ENCODE results near the gene CD207.

CD207 gene

DNA sequence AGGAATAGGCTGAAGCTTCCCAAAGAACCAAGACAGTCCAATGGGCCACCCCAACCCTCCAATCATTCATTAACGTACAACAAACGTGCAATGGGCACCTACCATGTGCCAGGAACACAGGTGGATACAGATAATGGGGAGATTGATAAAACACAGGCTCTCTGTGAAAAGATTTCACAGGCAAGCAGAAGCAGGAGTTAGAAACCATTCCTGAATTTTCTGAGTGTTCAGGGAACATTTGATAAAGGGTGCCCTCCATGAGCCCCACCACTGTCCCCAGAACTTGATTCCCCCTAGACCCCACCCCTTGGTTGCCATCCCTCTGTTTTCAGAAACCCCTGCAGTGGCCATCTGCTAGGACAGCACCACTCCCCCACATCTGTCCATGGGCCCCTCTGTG is 1.5 kb downstream of the CD207 start:
- no peak for TF ChIP-seq EZH2 (IDR thresholded peaks at IDR 0.05)
- H3K9me3 ChIP-seq (ENCODE audit: low read depth, low read length) = no peaks in the 10 kb centered on the region

DNA sequence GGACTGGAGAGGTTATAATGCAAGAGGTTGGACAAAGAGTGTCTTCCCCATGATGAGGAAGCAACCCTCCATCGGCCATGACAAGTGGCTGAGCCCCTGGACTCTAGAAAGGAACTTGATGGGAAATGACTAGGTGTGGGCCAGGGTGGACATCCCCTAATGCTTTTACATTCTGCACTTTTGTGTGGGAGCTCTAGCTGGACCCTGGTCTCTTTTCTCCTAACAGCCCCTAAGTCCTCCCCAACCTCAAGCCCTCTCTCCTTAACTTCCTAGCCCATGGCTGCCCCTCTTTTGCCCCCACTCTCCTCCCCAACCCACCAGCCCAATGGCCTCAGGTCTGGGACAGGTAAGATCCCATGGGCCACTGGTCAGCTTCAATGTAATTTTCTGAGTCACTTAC is 2.4 kb downstream of the CD207 start:
- no peak for DNase-seq (ENCODE audit: low read depth, low spot score)
- no peak overlapping the region for H3K4me3 ChIP-seq
- H3K9ac ChIP-seq (ENCODE audit: insufficient read length) = no peak overlapping the region
- H3K27ac ChIP-seq = no peak overlapping the region
- no peak for TF ChIP-seq EZH2 (IDR thresholded peaks at IDR 0.05)
- no peak for TF ChIP-seq POLR2AphosphoS5 (IDR thresholded peaks at IDR 0.05; ENCODE audit: borderline replicate concordance, low read depth, low read length)
- TF ChIP-seq FOXP2 (optimal IDR thresholded peaks at IDR 0.05; ENCODE audit: control extremely low read depth, extremely low read length, insufficient read depth) = no peak
- no peaks in the 10 kb centered on the region for H3K36me3 ChIP-seq (ENCODE audit: insufficient read depth, low read length)
- no peaks in the 10 kb centered on the region for H3K9me3 ChIP-seq (ENCODE audit: low read depth, low read length)

More for the DNA sequence above, 1.5 kb downstream of the CD207 start:
- Histone ChIP-seq H3K4me3 (no peak overlapping the region), H3K36me3 (ENCODE audit: insufficient read depth, low read length) (no peaks in the 10 kb centered on the region), H3K27ac (no peak overlapping the region), H3K9ac (ENCODE audit: insufficient read length) (no peak overlapping the region)
- DNase-seq (ENCODE audit: low read depth, low spot score) = no peak

DNA sequence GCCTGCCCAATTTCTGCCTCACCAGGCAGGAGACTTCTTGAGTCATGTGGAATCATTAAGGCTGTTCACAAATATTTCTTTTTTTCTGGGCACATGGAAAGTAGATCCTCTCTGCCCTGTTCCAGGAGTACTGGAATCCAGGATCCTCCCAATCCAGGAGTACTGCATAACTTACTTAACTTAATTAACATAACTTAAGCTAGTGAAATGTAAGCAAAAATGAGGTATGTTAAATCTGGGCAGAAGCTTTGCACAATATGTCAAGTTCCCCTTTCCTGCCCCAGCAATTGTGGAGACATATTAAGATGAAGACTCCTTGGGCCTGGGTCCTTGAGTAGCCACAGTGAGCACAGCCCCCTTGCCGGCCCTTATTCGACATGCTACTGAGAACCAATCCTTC is 3.2 kb downstream of the CD207 start:
- Histone ChIP-seq H3K4me3 (no peak overlapping the region), H3K36me3 (ENCODE audit: insufficient read depth, low read length) (no peaks in the 10 kb centered on the region), H3K9ac (ENCODE audit: insufficient read length) (no peak overlapping the region), H3K27ac (no peak overlapping the region), H3K9me3 (ENCODE audit: low read depth, low read length) (no peaks in the 10 kb centered on the region)
- TF ChIP-seq FOXP2 (optimal IDR thresholded peaks at IDR 0.05; ENCODE audit: control extremely low read depth, extremely low read length, insufficient read depth) = no peak
- no peak for TF ChIP-seq POLR2AphosphoS5 (IDR thresholded peaks at IDR 0.05; ENCODE audit: borderline replicate concordance, low read depth, low read length)
- no peak for TF ChIP-seq EZH2 (IDR thresholded peaks at IDR 0.05)
- DNase-seq (ENCODE audit: low read depth, low spot score) = no peak

DNA sequence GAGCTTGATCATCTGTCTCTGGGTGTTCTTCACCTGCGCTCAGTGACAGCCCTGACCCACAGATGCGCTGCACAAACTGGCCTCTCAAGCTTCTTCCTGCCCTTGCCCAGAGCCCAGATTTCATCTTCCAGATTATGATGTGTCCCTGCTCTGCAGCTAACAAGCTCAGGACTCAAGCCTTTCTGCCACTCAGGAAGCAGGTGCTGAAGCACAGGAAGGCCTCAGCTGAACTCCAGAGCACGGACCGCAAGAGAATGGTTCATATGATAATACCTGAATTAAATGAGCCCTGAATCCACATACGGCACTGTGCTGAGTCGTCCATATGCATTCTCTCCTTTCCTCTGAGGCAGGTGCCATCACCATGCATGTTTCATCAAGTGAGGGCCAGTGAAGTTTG is 3.8 kb downstream of the CD207 start:
- no peak overlapping the region for H3K4me3 ChIP-seq
- DNase-seq (ENCODE audit: low read depth, low spot score) = no peak
- TF ChIP-seq EZH2 (IDR thresholded peaks at IDR 0.05) (no peak), FOXP2 (optimal IDR thresholded peaks at IDR 0.05; ENCODE audit: control extremely low read depth, extremely low read length, insufficient read depth) (no peak), POLR2AphosphoS5 (IDR thresholded peaks at IDR 0.05; ENCODE audit: borderline replicate concordance, low read depth, low read length) (no peak)
- no peaks in the 10 kb centered on the region for H3K9me3 ChIP-seq (ENCODE audit: low read depth, low read length)
- H3K36me3 ChIP-seq (ENCODE audit: insufficient read depth, low read length) = no peaks in the 10 kb centered on the region
- no peak overlapping the region for H3K27ac ChIP-seq
- H3K9ac ChIP-seq (ENCODE audit: insufficient read length) = no peak overlapping the region

DNA sequence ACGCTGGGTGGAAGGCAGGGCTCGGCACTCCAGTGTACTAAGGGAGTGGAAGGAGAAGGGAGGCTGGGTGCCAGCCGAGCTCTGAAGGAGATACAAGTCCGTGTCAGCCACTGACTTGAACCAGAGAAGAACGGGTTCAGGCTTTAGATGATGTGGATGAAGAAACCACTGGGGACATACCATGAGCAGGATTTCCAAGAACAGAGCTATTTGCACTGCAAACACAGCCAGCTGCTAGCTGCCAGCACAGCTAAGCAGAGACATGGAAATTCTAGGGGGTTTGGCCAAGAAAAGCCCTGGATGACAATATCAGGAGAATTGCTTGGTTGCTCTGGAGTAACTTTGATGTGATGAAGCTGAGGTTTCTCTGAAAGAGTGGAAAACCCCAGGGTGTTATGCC is 5.2 kb downstream of the CD207 start:
- no peak overlapping the region for H3K27ac ChIP-seq
- no peak for TF ChIP-seq EZH2 (IDR thresholded peaks at IDR 0.05)
- TF ChIP-seq FOXP2 (optimal IDR thresholded peaks at IDR 0.05; ENCODE audit: control extremely low read depth, extremely low read length, insufficient read depth) = no peak
- no peak for TF ChIP-seq POLR2AphosphoS5 (IDR thresholded peaks at IDR 0.05; ENCODE audit: borderline replicate concordance, low read depth, low read length)
- H3K36me3 ChIP-seq (ENCODE audit: insufficient read depth, low read length) = no peaks in the 10 kb centered on the region
- H3K9ac ChIP-seq (ENCODE audit: insufficient read length) = no peak overlapping the region
- no peaks in the 10 kb centered on the region for H3K9me3 ChIP-seq (ENCODE audit: low read depth, low read length)
- DNase-seq (ENCODE audit: low read depth, low spot score) = no peak
- H3K4me3 ChIP-seq = no peak overlapping the region

DNA sequence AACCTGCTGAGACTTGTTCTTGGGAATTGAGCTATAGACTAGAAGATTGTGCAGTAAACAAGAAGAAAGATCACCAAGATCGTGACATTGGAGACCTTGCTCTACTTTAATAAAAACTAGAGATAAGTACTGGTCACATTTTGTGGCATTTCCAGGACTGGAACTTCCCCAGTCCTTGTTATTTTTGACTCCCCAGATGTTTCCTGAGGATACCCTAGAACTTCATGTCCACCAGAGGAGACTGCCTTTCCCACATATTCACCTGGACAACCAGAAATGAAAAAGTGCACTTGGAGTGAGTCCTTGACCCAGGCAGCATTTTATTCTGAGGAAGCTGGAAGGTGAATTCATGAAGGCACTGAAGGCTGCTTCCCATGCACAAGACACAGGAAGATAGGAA is 5.7 kb downstream of the CD207 start:
- Histone ChIP-seq H3K9me3 (ENCODE audit: low read depth, low read length) (no peaks in the 10 kb centered on the region), H3K4me3 (no peak overlapping the region), H3K36me3 (ENCODE audit: insufficient read depth, low read length) (no peaks in the 10 kb centered on the region), H3K27ac (no peak overlapping the region), H3K9ac (ENCODE audit: insufficient read length) (no peak overlapping the region)
- no peak for TF ChIP-seq FOXP2 (optimal IDR thresholded peaks at IDR 0.05; ENCODE audit: control extremely low read depth, extremely low read length, insufficient read depth)
- TF ChIP-seq POLR2AphosphoS5 (IDR thresholded peaks at IDR 0.05; ENCODE audit: borderline replicate concordance, low read depth, low read length) = no peak
- no peak for TF ChIP-seq EZH2 (IDR thresholded peaks at IDR 0.05)
- no peak for DNase-seq (ENCODE audit: low read depth, low spot score)

DNA sequence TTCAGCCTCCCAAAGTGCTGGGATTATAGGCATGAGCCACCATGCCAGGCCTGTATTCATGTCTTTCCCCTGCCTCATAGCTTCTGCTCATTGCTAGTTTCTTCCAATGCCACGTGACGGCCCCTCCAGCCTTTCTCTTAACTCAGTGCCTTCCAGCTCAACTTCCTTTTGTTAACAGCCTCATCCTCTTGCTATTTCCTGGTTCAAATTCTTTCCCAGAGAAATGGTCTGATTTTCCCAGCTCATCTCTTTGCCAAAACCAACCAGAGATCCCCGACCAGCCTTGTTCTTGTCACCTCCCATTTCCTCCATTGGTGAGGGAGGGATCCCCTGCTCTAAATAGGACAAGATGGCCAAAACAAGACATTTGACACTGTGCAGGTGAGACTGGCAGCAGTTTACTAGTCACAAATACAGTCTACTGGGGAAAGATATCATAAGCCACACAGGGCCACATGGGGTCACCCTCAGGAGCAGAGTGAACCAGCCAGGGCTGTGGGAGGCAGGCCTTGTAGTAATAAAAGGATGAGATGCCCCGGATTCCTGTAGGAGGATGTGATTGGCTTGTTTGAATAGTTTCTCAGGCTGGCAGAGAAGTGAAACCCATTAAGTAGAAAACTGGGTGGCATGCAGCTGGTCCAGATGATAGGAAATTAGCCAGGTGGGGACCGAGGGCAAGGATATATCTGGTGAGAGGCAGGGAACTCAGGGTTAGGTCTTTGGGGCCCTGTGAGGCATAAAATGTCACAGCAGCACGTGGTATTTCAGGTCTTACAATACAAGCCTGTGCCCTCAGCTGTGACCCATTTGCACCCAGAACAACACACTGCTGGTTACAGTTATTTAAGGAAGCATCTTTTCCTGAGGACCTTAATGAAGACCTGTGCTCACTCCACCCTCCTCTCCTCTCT is 6.4 kb downstream of the CD207 start:
- H3K36me3 ChIP-seq (ENCODE audit: insufficient read depth, low read length) = no peaks in the 10 kb centered on the region
- H3K27ac ChIP-seq = no peak overlapping the region
- H3K4me3 ChIP-seq = no peak overlapping the region
- no peaks in the 10 kb centered on the region for H3K9me3 ChIP-seq (ENCODE audit: low read depth, low read length)
- DNase-seq (ENCODE audit: low read depth, low spot score) = no peak
- TF ChIP-seq EZH2 (IDR thresholded peaks at IDR 0.05) (no peak), FOXP2 (optimal IDR thresholded peaks at IDR 0.05; ENCODE audit: control extremely low read depth, extremely low read length, insufficient read depth) (no peak)
- H3K9ac ChIP-seq (ENCODE audit: insufficient read length) = no peak overlapping the region

DNA sequence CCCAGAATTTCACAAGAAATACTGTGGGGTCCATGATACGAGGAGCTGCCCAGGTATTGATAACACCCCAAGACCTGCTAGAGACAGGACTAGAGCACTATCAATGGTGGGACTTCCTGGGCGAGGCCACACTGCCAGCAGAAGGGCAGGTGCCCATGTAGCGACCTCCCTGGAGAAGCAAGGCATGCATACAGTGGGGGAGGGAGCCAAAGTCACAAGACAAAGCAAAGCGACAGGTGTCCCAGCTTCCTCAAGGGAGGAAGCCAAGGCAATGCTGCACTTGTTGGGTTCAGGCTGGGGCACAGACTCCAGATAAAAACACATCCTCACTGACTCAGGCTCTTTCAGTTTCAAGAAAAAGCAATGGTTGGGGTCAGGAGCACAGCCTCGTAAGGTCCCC is 7.5 kb downstream of the CD207 start:
- no peak for DNase-seq (ENCODE audit: low read depth, low spot score)
- Histone ChIP-seq H3K9me3 (ENCODE audit: low read depth, low read length) (no peaks in the 10 kb centered on the region), H3K36me3 (ENCODE audit: insufficient read depth, low read length) (no peaks in the 10 kb centered on the region), H3K27ac (no peak overlapping the region), H3K9ac (ENCODE audit: insufficient read length) (no peak overlapping the region), H3K4me3 (no peak overlapping the region)
- no peak for TF ChIP-seq EZH2 (IDR thresholded peaks at IDR 0.05)

DNA sequence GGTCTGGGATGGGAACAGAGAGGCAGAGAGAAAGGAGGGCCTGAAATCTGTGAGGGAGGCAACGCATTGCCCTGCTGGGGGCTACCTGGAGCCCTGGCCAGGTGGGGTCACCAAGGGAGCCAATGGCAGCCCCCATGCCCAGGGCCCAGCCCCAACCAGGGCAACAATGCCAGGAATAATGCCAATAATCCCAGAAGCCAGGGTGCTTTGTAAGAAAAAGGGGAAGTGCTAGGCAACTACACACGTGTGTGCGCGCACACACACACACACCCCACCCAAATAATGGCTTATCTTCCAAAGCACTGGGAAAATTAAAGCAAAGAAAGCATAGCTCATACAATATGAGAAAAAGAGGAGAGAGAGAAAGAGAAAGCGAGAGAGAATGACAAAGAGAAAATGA is 8.2 kb downstream of the CD207 start:
- H3K27ac ChIP-seq = no peak overlapping the region
- no peak for TF ChIP-seq EZH2 (IDR thresholded peaks at IDR 0.05)
- no peak for TF ChIP-seq FOXP2 (optimal IDR thresholded peaks at IDR 0.05; ENCODE audit: control extremely low read depth, extremely low read length, insufficient read depth)
- no peak for TF ChIP-seq POLR2AphosphoS5 (IDR thresholded peaks at IDR 0.05; ENCODE audit: borderline replicate concordance, low read depth, low read length)
- DNase-seq (ENCODE audit: low read depth, low spot score) = no peak

More for the DNA sequence above, 8.2 kb downstream of the CD207 start:
- Histone ChIP-seq H3K4me3 (no peak overlapping the region), H3K36me3 (ENCODE audit: insufficient read depth, low read length) (no peaks in the 10 kb centered on the region), H3K9ac (ENCODE audit: insufficient read length) (no peak overlapping the region), H3K9me3 (ENCODE audit: low read depth, low read length) (no peaks in the 10 kb centered on the region)

Measured in SK-N-MC (cell line).